GM12878 (cell line): ENCODE measurements around the gene SCIMP. TPM values are rescaled to one million over a fixed set of nuclear protein-coding genes. Genes with fewer than 3 reads are reported as not detected.

Experiments used
- polyA plus RNA-seq, 11 experiments: library from polyadenylated mRNA; depleted of rRNA in 4 of 11; unstranded in 6 of 11; stranded (reverse) in 5 of 11; fragments of >200 nt; fragmentation: Nextera tagmentation in 4 of 11; fragmentation: Illumina TruSeq in 1 of 11; extraction: Ambion mirVana in 4 of 11; extraction: Trizol in 1 of 11; gene quantifications; 1 replicate in 1 of 11; 2 replicates in 10 of 11; pipeline versions ENCODE4 v1.2.1 to v1.2.3, GENCODE V29; 2011 to 2016; ENCODE audit warnings: inconsistent platforms in 2 of 11, missing spikeins in 2 of 11, low read depth in 1 of 11
- total RNA-seq, 4 experiments: library from RNA; depleted of rRNA in 3 of 4; stranded (reverse); fragments of >200 nt in 3 of 4; fragmentation: Illumina TruSeq in 1 of 4; extraction: Trizol in 1 of 4; gene quantifications; 2 replicates each; pipeline versions ENCODE4 v1.2.1 to v1.2.3, GENCODE V29; 2013 to 2021

SCIMP gene
- total and polyA plus RNA-seq, 10 of the 15 experiments (the other 5 are each of a cell fraction or from before 2014, with no cell fraction given) = 56.7 to 151 (median 95.0) TPM

Other genes with a start within 250 kb of the SCIMP start
Only the 7 nearest of the 13 such genes appear.
- 0.96 and 1.1 TPM in 2 replicates for gene ZFP3, start 156.4 kb downstream of the SCIMP start, total RNA-seq (2014; rRNA removed)
- 1.7 and 1.8 TPM in 2 replicates for gene ZFP3, start 156.4 kb downstream of the SCIMP start, total RNA-seq (2014; rRNA removed; fragmentation: Illumina TruSeq; extraction: Trizol)
- gene ZFP3, start 156.4 kb downstream of the SCIMP start, total RNA-seq (2021) = 1.6 and 1.7 TPM in 2 replicates
- gene ZFP3, start 156.4 kb downstream of the SCIMP start, polyA plus RNA-seq (2011; rRNA removed) = 4.1 and 5.2 TPM in 2 replicates
- gene ZFP3, start 156.4 kb downstream of the SCIMP start, polyA plus RNA-seq (2014; fragmentation: Illumina TruSeq; extraction: Trizol) = 2.5 and 3.2 TPM in 2 replicates
- gene ZFP3, start 156.4 kb downstream of the SCIMP start, polyA plus RNA-seq (2014; fragmentation: Nextera tagmentation; extraction: Ambion mirVana) = under 1 TPM; 0.37 to 0.39 TPM
- 1.2 and 1.7 TPM in 2 replicates for gene ZFP3, start 156.4 kb downstream of the SCIMP start, polyA plus RNA-seq (2014; rRNA removed)
- gene ZFP3, start 156.4 kb downstream of the SCIMP start, polyA plus RNA-seq (2016; fragmentation: Nextera tagmentation; extraction: Ambion mirVana) = 1 to 10 TPM; 1.1 to 1.8 TPM
- 12.3 and 13.0 TPM in 2 replicates for gene ZNF232, start 123.0 kb downstream of the SCIMP start, total RNA-seq (2014; rRNA removed)
- gene ZNF232, start 123.0 kb downstream of the SCIMP start, total RNA-seq (2014; rRNA removed; fragmentation: Illumina TruSeq; extraction: Trizol) = 13.3 and 15.7 TPM in 2 replicates
- gene ZNF232, start 123.0 kb downstream of the SCIMP start, total RNA-seq (2021) = 10.8 and 15.2 TPM in 2 replicates
- 13.4 and 16.8 TPM in 2 replicates for gene ZNF232, start 123.0 kb downstream of the SCIMP start, polyA plus RNA-seq (2011; rRNA removed)
- 12.2 and 13.3 TPM in 2 replicates for gene ZNF232, start 123.0 kb downstream of the SCIMP start, polyA plus RNA-seq (2014; fragmentation: Illumina TruSeq; extraction: Trizol)
- 10 to 100 TPM; 12.8 to 14.3 TPM for gene ZNF232, start 123.0 kb downstream of the SCIMP start, polyA plus RNA-seq (2014; fragmentation: Nextera tagmentation; extraction: Ambion mirVana)
- 10.1 and 10.2 TPM in 2 replicates for gene ZNF232, start 123.0 kb downstream of the SCIMP start, polyA plus RNA-seq (2014; rRNA removed)
- 10 to 100 TPM; 11.4 to 12.0 TPM for gene ZNF232, start 123.0 kb downstream of the SCIMP start, polyA plus RNA-seq (2016; fragmentation: Nextera tagmentation; extraction: Ambion mirVana)
- gene USP6, start 118.8 kb downstream of the SCIMP start, total RNA-seq (2014; rRNA removed) = 0.05 TPM in 1 of 2 replicates, not detected in the other
- gene USP6, start 118.8 kb downstream of the SCIMP start, total RNA-seq (2014; rRNA removed; fragmentation: Illumina TruSeq; extraction: Trizol) = 0.04 and 0.05 TPM in 2 replicates
- gene USP6, start 118.8 kb downstream of the SCIMP start, total RNA-seq (2021) = 0.03 and 0.13 TPM in 2 replicates
- 0.01 and 0.03 TPM in 2 replicates for gene USP6, start 118.8 kb downstream of the SCIMP start, polyA plus RNA-seq (2011; rRNA removed)
- under 0.01 and 0.05 TPM in 2 replicates for gene USP6, start 118.8 kb downstream of the SCIMP start, polyA plus RNA-seq (2014; fragmentation: Illumina TruSeq; extraction: Trizol)
- gene USP6, start 118.8 kb downstream of the SCIMP start, polyA plus RNA-seq (2014; fragmentation: Nextera tagmentation; extraction: Ambion mirVana) = under 1 TPM; 0.08 to 0.15 TPM
- gene USP6, start 118.8 kb downstream of the SCIMP start, polyA plus RNA-seq (2014; rRNA removed) = not detected in 2 replicates
- gene USP6, start 118.8 kb downstream of the SCIMP start, polyA plus RNA-seq (2016; fragmentation: Nextera tagmentation; extraction: Ambion mirVana) = under 1 TPM; 0.33 to 0.39 TPM
- 12.5 and 13.8 TPM in 2 replicates for gene ZNF594, start 43.0 kb downstream of the SCIMP start, total RNA-seq (2014; rRNA removed)
- gene ZNF594, start 43.0 kb downstream of the SCIMP start, total RNA-seq (2014; rRNA removed; fragmentation: Illumina TruSeq; extraction: Trizol) = 13.9 and 14.3 TPM in 2 replicates
- 10.1 and 12.1 TPM in 2 replicates for gene ZNF594, start 43.0 kb downstream of the SCIMP start, total RNA-seq (2021)
- gene ZNF594, start 43.0 kb downstream of the SCIMP start, polyA plus RNA-seq (2011; rRNA removed) = 5.5 and 8.8 TPM in 2 replicates
- gene ZNF594, start 43.0 kb downstream of the SCIMP start, polyA plus RNA-seq (2014; fragmentation: Illumina TruSeq; extraction: Trizol) = 11.2 and 11.3 TPM in 2 replicates
- 1 to 10 TPM in 1 of 2 experiments, under 1 TPM in 1; 0.98 to 1.7 TPM for gene ZNF594, start 43.0 kb downstream of the SCIMP start, polyA plus RNA-seq (2014; fragmentation: Nextera tagmentation; extraction: Ambion mirVana)
- gene ZNF594, start 43.0 kb downstream of the SCIMP start, polyA plus RNA-seq (2014; rRNA removed) = 10.3 and 11.6 TPM in 2 replicates
- 10 to 100 TPM; 10.9 to 12.1 TPM for gene ZNF594, start 43.0 kb downstream of the SCIMP start, polyA plus RNA-seq (2016; fragmentation: Nextera tagmentation; extraction: Ambion mirVana)
- gene RABEP1, start 47.4 kb upstream of the SCIMP start, total RNA-seq (2014; rRNA removed) = 43.3 and 51.0 TPM in 2 replicates
- gene RABEP1, start 47.4 kb upstream of the SCIMP start, total RNA-seq (2014; rRNA removed; fragmentation: Illumina TruSeq; extraction: Trizol) = 68.0 and 69.8 TPM in 2 replicates
- gene RABEP1, start 47.4 kb upstream of the SCIMP start, total RNA-seq (2021) = 60.0 and 60.4 TPM in 2 replicates
- gene RABEP1, start 47.4 kb upstream of the SCIMP start, polyA plus RNA-seq (2011; rRNA removed) = 64.5 and 95.7 TPM in 2 replicates
- 68.8 and 87.5 TPM in 2 replicates for gene RABEP1, start 47.4 kb upstream of the SCIMP start, polyA plus RNA-seq (2014; fragmentation: Illumina TruSeq; extraction: Trizol)
- gene RABEP1, start 47.4 kb upstream of the SCIMP start, polyA plus RNA-seq (2014; fragmentation: Nextera tagmentation; extraction: Ambion mirVana) = 10 to 100 TPM; 13.4 to 20.2 TPM
- gene RABEP1, start 47.4 kb upstream of the SCIMP start, polyA plus RNA-seq (2014; rRNA removed) = 36.4 and 38.9 TPM in 2 replicates
- gene RABEP1, start 47.4 kb upstream of the SCIMP start, polyA plus RNA-seq (2016; fragmentation: Nextera tagmentation; extraction: Ambion mirVana) = 10 to 100 TPM; 59.2 to 71.4 TPM
- 188 and 189 TPM in 2 replicates for gene NUP88, start 184.8 kb upstream of the SCIMP start, total RNA-seq (2014; rRNA removed)
- 232 and 233 TPM in 2 replicates for gene NUP88, start 184.8 kb upstream of the SCIMP start, total RNA-seq (2014; rRNA removed; fragmentation: Illumina TruSeq; extraction: Trizol)
- gene NUP88, start 184.8 kb upstream of the SCIMP start, total RNA-seq (2021) = 109 and 125 TPM in 2 replicates
- 200 and 238 TPM in 2 replicates for gene NUP88, start 184.8 kb upstream of the SCIMP start, polyA plus RNA-seq (2011; rRNA removed)
- 244 and 280 TPM in 2 replicates for gene NUP88, start 184.8 kb upstream of the SCIMP start, polyA plus RNA-seq (2014; fragmentation: Illumina TruSeq; extraction: Trizol)
- 100 to 1,000 TPM; 110 to 137 TPM for gene NUP88, start 184.8 kb upstream of the SCIMP start, polyA plus RNA-seq (2014; fragmentation: Nextera tagmentation; extraction: Ambion mirVana)
- gene NUP88, start 184.8 kb upstream of the SCIMP start, polyA plus RNA-seq (2014; rRNA removed) = 153 and 173 TPM in 2 replicates
- 100 to 1,000 TPM; 188 to 208 TPM for gene NUP88, start 184.8 kb upstream of the SCIMP start, polyA plus RNA-seq (2016; fragmentation: Nextera tagmentation; extraction: Ambion mirVana)
- gene RPAIN, start 185.3 kb upstream of the SCIMP start, total RNA-seq (2014; rRNA removed) = 68.6 and 70.4 TPM in 2 replicates
- gene RPAIN, start 185.3 kb upstream of the SCIMP start, total RNA-seq (2014; rRNA removed; fragmentation: Illumina TruSeq; extraction: Trizol) = 74.6 and 76.3 TPM in 2 replicates
- gene RPAIN, start 185.3 kb upstream of the SCIMP start, total RNA-seq (2021) = 44.6 and 45.8 TPM in 2 replicates
- gene RPAIN, start 185.3 kb upstream of the SCIMP start, polyA plus RNA-seq (2011; rRNA removed) = 69.5 and 69.8 TPM in 2 replicates
- gene RPAIN, start 185.3 kb upstream of the SCIMP start, polyA plus RNA-seq (2014; fragmentation: Illumina TruSeq; extraction: Trizol) = 50.2 and 53.3 TPM in 2 replicates
- 100 to 1,000 TPM; 101 to 109 TPM for gene RPAIN, start 185.3 kb upstream of the SCIMP start, polyA plus RNA-seq (2014; fragmentation: Nextera tagmentation; extraction: Ambion mirVana)
- gene RPAIN, start 185.3 kb upstream of the SCIMP start, polyA plus RNA-seq (2014; rRNA removed) = 50.6 and 56.4 TPM in 2 replicates
- gene RPAIN, start 185.3 kb upstream of the SCIMP start, polyA plus RNA-seq (2016; fragmentation: Nextera tagmentation; extraction: Ambion mirVana) = 10 to 100 TPM; 71.5 to 74.8 TPM